Heart left ventricle (tissue), 16 donors: ENCODE measurements around the gene CHCHD6. TPM values are rescaled to one million over a fixed set of nuclear protein-coding genes. Genes with fewer than 3 reads are reported as not detected.

Experiments used
- ATAC-seq, 4 donors: fragments of 200-7000 bp; cut with Tn5 transposase; one replicate each; pipeline ENCODE4 v1.9.1; 2020 to 2022; ENCODE audit warnings: moderate library complexity in 4 of 4, mild to moderate bottlenecking in 3 of 4, moderate number of reproducible peaks in 1 of 4
- DNase-seq, 5 donors: peaks; one replicate each; pipeline ENCODE4 v3.0.0-alpha.2; 2020
- H3K27ac ChIP-seq, 12 donors: fragments of 200-600 bp; sonication (generic) in 4 of 12; one replicate each; pipeline versions ENCODE4 v1.5.0 to v1.8.0; 2016 to 2022; ENCODE audit warnings: mild to moderate bottlenecking in 2 of 12
- H3K27me3 ChIP-seq, 9 donors: fragments of 200-600 bp; sonication (generic) in 2 of 9; one replicate each; pipeline versions ENCODE4 v1.5.1 to v1.8.0; 2016 to 2022; ENCODE audit warnings: mild to moderate bottlenecking in 3 of 9
- H3K36me3 ChIP-seq, 9 donors: fragments of 200-600 bp; sonication (generic) in 2 of 9; one replicate each; pipeline versions ENCODE4 v1.5.0 to v1.8.0; 2018 to 2022; ENCODE audit warnings: mild to moderate bottlenecking in 2 of 9
- H3K4me1 ChIP-seq, 12 donors: fragments of 200-600 bp; sonication (generic) in 4 of 12; one replicate each; pipeline versions ENCODE4 v1.5.0 to v1.8.0; 2016 to 2022; ENCODE audit warnings: mild to moderate bottlenecking in 3 of 12
- H3K4me3 ChIP-seq, 12 donors: fragments of 200-600 bp; sonication (generic) in 4 of 12; one replicate each; pipeline versions ENCODE4 v1.5.0 to v1.8.0; 2017 to 2022; ENCODE audit warnings: mild to moderate bottlenecking in 9 of 12, moderate library complexity in 4 of 12
- H3K9me3 ChIP-seq, 12 donors: fragments of 200-600 bp; sonication (generic) in 4 of 12; one replicate each; pipeline versions ENCODE4 v1.5.0 to v1.8.0; 2016 to 2022; ENCODE audit warnings: mild to moderate bottlenecking in 1 of 12
- POLR2A ChIP-seq, 2 donors: fragments of 450-650 bp; IDR thresholded peaks; one replicate each; pipeline ENCODE4 v1.6.1; 2017; ENCODE audit warnings: antibody characterized with exemption in 2 of 2, mild to moderate bottlenecking in 2 of 2, moderate library complexity in 2 of 2
- WGBS, 4 donors: extraction: QIAGEN DNeasy Blood & Tissue Kit in 2 of 4; methylation state at CpG; one replicate each; pipeline versions ENCODE4 v1.1.5 to v1.1.7; 2013 to 2018; 5-methylcytosine and 5-hydroxymethylcytosine counted together
- intact Hi-C, 10 donors: fragments of 100-400 bp; cut with DNase I; formaldehyde crosslinking; loops; one replicate each; pipeline versions ENCODE4 v1.11.1 to v1.14.2; 2022
- polyA plus RNA-seq, 2 donors: library from polyadenylated mRNA; stranded (reverse); fragments of 200-250 nt; gene quantifications; one replicate each; pipeline ENCODE4 v1.2.3, GENCODE V29; 2013
- total RNA-seq, 9 donors: library from RNA; depleted of rRNA in 2 of 9; stranded (reverse); fragments of >200 nt in 2 of 9; fragmentation: NEBNext Ultra II Directional in 3 of 9; extraction: Animal tissue kit (Norgen Biotek cat#: 25700) in 3 of 9; gene quantifications; one replicate each; pipeline versions ENCODE4 v1.1.0 to v1.2.4, GENCODE V29; 2016 to 2023
- TF ChIP-seq, protein P1 (sequence below), 12 donors: fragments of 200-600 bp; sonication (generic) in 4 of 12; IDR thresholded peaks; one replicate each; pipeline versions ENCODE4 v1.5.0 to v1.8.0; 2018 to 2022; ENCODE audit warnings: antibody characterized with exemption in 12 of 12, mild to moderate bottlenecking in 5 of 12
- donor health status: ischemic (EF 13 %, LVEDD 7.1; RV severe dilation, severe dysfunction).
- donor health status: healthy with polysubstance abuse.
- donor health status: DM: no; HTN: yes; CAD: no.
- donor health status: DM: no; HTN: no; CAD: no.
- donor health status: ischemic (EF 25% LVEDD 6.9; RV normal size, moderate dysfunction).
- donor health status: ischemic (EF 25% LVEDD 5.7; RV mildly dilated, moderate dysfunction).
- donor health status: healthy.
- donor health status: DM: yes; HTN: yes; CAD: no.
- donor health status: ischemic (EF 35%, LVEDD 5.7; RV mildly dilated, moderate dysfunction).
- donor health status: nonischemic (EF 11% LVEDD 7.7; RV severe dilation, severe dysfunction).
- donor health status: DM: yes; HTN: yes; CAD: no.
- donor health status: PGD.
- donor health status: ischemic (EF 29% LVEDD 5.4; RV normal size, mild dysfunction).
- donor health status: nonischemic (EF 23%, LVEDD 6.1; RV moderate dilation, normal function).

The CHCHD6 gene
- total and polyA plus RNA-seq, 11 donors, result 7.7 to 29.3 (median 11.6) TPM

DNA sequence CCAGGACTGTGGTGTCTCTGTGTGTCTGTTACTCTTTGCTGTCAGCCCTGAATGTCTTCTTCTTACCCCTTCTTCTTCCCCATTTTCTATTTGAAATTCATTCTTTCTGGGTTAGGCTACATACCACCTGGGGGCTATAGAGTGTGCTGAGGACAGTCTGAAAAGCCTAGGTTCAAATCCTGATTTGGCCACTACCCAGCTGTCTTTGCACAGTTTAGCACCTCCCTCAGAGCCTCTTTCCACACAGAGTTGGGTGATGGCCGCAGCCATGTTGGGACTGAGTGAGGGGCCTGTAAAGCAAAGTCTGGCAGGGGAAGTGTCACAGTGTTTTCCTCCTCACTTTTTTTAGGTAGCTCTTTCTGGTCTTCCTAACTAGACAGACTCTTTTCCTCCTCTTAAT, 113.7 kb downstream of the CHCHD6 start:
- intact Hi-C loops, result no loop called here
- TF ChIP-seq, protein P1, sequence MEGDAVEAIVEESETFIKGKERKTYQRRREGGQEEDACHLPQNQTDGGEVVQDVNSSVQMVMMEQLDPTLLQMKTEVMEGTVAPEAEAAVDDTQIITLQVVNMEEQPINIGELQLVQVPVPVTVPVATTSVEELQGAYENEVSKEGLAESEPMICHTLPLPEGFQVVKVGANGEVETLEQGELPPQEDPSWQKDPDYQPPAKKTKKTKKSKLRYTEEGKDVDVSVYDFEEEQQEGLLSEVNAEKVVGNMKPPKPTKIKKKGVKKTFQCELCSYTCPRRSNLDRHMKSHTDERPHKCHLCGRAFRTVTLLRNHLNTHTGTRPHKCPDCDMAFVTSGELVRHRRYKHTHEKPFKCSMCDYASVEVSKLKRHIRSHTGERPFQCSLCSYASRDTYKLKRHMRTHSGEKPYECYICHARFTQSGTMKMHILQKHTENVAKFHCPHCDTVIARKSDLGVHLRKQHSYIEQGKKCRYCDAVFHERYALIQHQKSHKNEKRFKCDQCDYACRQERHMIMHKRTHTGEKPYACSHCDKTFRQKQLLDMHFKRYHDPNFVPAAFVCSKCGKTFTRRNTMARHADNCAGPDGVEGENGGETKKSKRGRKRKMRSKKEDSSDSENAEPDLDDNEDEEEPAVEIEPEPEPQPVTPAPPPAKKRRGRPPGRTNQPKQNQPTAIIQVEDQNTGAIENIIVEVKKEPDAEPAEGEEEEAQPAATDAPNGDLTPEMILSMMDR (IDR thresholded peaks at IDR 0.05), result no peak
- TF ChIP-seq POLR2A (IDR thresholded peaks at IDR 0.05), result no peak
- H3K4me3 ChIP-seq, result no peak overlapping the region
- H3K27ac ChIP-seq, result peak overlapping the region in 1 of 12 donors; percentile 43
- peaks cover 3 to 22% (median 14%) of the 10 kb centered on the region in 12 donors for H3K4me1 ChIP-seq
- no peaks in the 10 kb centered on the region for H3K27me3 ChIP-seq
- ATAC-seq, result peak in 2 of 4 donors; percentile 8 to 13
- no peaks in the 10 kb centered on the region for H3K9me3 ChIP-seq
- DNase-seq, result no peak
- no peaks in the 10 kb centered on the region for H3K36me3 ChIP-seq
- 93 to 100% (median 96%) methylated on average over 1 of the region's 1 CpG for WGBS, 4 donors

DNA sequence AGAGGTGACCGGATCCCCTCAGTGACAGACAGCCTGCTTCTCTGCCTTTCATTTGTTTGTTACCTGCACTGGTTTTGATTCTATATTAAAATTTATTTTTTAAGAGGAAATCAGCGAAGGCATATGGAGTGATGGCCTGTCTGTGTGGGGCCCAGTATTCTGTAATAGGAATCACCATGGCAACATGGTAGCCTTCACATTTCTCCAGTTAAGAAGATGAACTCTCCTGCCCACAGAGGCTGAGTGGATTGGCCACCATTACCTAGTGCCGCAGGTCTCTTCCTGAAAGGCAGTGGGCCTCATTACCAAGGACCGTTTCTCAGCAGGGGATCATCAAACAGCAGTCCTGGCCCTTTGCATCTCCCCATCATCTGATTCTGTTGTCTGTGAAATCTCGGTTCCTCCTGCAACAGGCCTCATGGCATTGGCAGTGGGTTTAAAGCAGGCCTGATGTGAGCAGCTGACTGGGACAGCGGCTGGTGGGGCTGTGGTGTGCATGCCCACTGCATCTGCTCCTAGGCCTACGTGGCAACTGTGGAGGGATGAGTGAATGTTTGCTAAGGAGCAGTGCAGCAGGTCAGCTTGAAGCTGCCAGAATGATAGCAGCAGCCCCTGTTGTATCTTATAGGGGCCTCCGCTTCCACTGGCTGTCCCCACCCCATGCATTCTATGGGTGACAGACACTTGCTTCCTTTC, 114.5 kb downstream of the CHCHD6 start:
- Histone ChIP-seq H3K4me1 (peaks cover 3 to 22% (median 14%) of the 10 kb centered on the region in 12 donors), H3K36me3 (no peaks in the 10 kb centered on the region), H3K4me3 (no peak overlapping the region), H3K27ac (no peak overlapping the region), H3K27me3 (no peaks in the 10 kb centered on the region), H3K9me3 (no peaks in the 10 kb centered on the region)
- DNase-seq (no peak), ATAC-seq (no peak)
- no peak for TF ChIP-seq POLR2A (IDR thresholded peaks at IDR 0.05)
- TF ChIP-seq, protein P1 (IDR thresholded peaks at IDR 0.05), result no peak
- intact Hi-C loops, result no loop called here
- WGBS, 4 donors, result 95 to 98% (median 97%) methylated on average over 8 of the region's 8 CpGs

DNA sequence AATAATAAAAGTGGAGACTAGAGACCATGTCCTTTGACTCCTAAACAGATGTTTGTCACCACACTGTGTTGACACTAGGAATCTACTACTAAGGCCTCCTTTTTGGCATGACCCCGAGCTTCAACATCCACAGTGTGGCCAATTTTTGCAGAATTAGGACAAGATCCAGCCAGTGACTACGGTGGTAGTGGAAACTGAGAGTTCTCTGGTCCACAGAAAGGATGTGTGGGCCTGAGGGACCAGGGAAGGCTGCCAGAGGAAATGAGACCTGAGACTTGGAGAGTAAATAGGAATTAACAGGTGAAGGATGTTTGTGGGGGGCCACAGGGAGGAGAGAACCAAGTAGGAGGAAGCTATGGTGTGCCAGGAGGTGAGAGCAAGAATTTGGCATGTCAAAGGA, 122.7 kb downstream of the CHCHD6 start:
- Histone ChIP-seq H3K9me3 (no peaks in the 10 kb centered on the region), H3K27me3 (no peaks in the 10 kb centered on the region), H3K4me1 (peaks cover 0 to 20% (median 5%) of the 10 kb centered on the region in 12 donors), H3K36me3 (no peaks in the 10 kb centered on the region), H3K27ac (peak overlapping the region in 10 of 12 donors; percentile 17 to 62 (median 37)), H3K4me3 (no peak overlapping the region)
- WGBS, 4 donors, result 41 to 56% (median 45%) methylated on average over 2 of the region's 2 CpGs
- ATAC-seq (peak in 3 of 4 donors; percentile 35 to 56 (median 47)), DNase-seq (peak in 1 of 5 donors; percentile 45)
- TF ChIP-seq, protein P1 (IDR thresholded peaks at IDR 0.05), result no peak
- no peak for TF ChIP-seq POLR2A (IDR thresholded peaks at IDR 0.05)
- intact Hi-C loops, result no loop called here

DNA sequence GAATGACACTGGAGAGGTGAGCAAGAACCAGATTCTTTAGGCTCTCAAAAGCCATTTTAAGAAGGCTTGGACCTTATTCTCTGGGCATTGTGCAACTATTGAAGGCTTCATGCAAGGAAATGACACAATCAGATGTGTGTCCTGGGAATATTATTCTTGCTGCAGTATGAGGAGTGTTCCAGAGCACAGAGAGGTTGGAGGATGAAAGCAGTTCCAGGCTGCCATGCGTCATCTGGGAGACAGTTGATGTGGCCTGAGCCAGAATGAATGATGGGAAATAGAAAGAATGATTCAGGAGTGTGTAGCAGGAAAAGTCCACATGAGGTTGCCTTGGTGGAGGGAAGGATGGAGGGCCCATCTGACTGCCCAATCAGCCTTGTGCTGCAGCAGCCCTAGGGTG, 123.1 kb downstream of the CHCHD6 start:
- WGBS, 4 donors, result 50 to 67% (median 62%) methylated on average over 1 of the region's 1 CpG
- intact Hi-C loops, result no loop called here
- peak; percentile 63 to 94 (median 90) for ATAC-seq

More for the DNA sequence above, 123.1 kb downstream of the CHCHD6 start:
- Histone ChIP-seq H3K9me3 (no peaks in the 10 kb centered on the region), H3K27me3 (no peaks in the 10 kb centered on the region), H3K36me3 (no peaks in the 10 kb centered on the region), H3K4me1 (peaks cover 0 to 20% (median 5%) of the 10 kb centered on the region in 12 donors), H3K27ac (peak overlapping the region in 11 of 12 donors; percentile 26 to 65 (median 53)), H3K4me3 (no peak overlapping the region)
- no peak for TF ChIP-seq POLR2A (IDR thresholded peaks at IDR 0.05)
- TF ChIP-seq, protein P1 (IDR thresholded peaks at IDR 0.05), result no peak
- peak in 2 of 5 donors; percentile 61 to 71 for DNase-seq
